DMS153 treated with DMSO at 0.1 percent for 48 hours (cell line): ENCODE data around the gene PSMA7.
"Not testable (repeated sequence)": the region's sequence is repeated elsewhere in the genome, so short reads cannot be mapped to it uniquely, and the experiment has no call there.

Experiments used
- DNase-seq: peaks from one replicate; lab custom pipeline; 2025; ENCODE audit not compliant: unreplicated experiment; lab: John Stamatoyannopoulos, UW

Gene PSMA7

DNA sequence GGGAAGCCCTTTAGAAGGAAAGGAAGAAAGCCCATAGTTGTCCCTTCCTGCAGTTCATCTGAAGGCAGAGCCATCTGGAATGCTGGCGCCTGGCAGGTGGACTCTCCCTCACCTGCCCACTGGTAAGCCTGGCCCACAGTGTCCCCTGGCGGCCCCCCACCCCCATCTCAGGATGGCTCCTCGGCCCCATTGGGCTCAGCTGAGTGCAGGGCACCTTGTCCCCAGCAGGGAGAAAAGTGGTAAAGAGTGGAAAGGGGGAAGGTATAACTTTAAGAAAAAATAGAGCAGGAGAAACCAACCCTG lies 13.0 kb upstream of the PSMA7 start:
- no peak for DNase-seq

DNA sequence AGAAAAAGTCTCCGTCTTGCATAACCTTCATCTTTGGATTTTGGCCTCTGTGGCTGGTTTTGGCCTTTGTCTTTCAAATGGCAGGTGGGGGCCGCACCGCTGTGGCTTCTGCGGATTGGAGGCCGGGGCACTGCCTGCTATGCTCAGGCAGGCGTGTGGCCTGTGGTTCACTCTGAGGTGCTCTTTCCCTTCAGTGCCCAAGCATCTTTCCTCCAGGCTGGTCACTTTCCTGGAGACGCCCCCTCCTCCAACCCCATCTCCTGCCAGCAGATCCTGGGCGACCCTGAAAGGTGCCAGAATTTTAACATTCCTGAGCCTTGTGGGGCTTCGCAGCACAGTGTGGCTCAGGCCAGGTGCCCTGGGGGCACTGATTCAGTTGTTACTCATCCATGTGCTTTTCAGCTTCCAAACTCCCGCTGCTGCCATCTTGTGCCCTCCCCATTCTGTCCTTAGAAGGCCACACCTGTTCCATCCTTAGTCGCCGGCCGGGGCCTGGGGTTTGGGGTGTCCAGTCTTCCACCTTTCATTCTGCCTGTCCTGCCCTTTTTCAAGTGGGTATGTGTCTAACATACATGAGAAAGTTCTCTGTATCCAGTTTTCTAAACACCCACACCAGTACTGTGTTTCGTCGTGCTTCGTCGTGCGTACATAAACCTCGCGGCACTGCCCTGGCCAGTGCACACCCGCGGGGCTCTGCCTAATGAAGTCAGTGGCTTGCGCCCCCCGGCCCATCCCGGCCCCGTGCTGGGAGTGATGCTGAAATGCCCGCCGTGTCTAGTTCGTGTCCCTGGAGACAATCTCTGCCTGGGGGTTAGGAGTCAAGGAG lies 12.4 kb upstream of the PSMA7 start:
- no peak for DNase-seq

DNA sequence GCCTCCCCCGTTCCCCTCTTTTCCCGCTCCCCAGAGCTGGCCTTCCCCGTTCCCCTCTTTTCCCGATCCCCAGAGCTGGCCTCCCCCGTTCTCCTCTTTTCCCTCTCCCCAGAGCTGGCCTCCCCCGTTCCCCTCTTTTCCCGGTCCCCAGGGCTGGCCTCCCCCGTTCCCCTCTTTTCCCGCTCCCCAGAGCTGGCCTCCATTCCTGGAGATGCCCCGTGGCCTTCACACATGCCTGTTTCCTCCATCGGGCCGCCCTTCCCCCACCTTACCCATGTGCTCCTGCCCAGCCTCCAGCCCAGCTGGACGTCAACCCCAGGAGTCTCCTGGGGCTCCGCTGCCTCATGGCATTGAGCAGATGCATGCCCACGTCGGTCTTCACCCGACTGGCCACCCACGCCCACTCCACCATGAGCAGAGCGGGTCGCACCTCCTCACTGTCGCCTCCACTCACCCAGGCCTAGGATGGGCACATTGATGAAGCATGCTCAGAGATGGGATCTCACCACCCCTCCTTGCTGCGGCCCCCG lies 8.7 kb upstream of the PSMA7 start:
- no peak for DNase-seq

DNA sequence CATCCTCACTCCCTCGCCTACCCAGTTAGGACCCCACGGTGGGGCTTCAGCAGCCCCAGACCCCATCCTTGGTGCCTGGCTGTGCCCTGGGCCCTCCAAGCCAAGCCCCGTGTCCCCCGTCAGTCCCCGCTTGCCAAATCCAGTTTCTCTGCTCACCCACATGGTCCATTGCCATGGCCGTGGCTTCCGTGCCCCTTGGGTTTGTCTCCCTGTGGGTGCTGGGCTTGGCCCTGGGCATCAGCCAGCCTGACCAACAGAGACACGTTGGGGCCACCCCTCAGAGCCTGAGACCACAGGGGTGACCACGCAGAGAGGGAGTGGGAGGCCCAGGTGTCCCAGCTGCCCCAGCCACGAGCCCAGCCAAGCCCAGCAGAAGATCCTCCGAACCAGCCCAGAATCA lies 8.0 kb upstream of the PSMA7 start:
- DNase-seq = no peak

DNA sequence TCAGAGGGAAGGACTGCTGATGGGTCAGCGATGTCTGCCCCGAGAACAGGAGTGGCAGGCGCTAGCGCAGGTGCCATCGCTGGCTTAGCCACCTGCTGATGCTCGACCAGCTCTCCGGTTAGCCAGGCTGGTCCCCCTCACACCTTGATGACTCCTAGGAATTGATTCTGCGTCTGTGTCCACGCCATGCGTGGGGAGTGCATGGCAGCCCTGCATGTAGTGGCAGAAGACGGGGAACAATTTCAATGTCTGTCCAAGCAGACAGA lies 7.0 kb upstream of the PSMA7 start:
- DNase-seq = no peak

DNA sequence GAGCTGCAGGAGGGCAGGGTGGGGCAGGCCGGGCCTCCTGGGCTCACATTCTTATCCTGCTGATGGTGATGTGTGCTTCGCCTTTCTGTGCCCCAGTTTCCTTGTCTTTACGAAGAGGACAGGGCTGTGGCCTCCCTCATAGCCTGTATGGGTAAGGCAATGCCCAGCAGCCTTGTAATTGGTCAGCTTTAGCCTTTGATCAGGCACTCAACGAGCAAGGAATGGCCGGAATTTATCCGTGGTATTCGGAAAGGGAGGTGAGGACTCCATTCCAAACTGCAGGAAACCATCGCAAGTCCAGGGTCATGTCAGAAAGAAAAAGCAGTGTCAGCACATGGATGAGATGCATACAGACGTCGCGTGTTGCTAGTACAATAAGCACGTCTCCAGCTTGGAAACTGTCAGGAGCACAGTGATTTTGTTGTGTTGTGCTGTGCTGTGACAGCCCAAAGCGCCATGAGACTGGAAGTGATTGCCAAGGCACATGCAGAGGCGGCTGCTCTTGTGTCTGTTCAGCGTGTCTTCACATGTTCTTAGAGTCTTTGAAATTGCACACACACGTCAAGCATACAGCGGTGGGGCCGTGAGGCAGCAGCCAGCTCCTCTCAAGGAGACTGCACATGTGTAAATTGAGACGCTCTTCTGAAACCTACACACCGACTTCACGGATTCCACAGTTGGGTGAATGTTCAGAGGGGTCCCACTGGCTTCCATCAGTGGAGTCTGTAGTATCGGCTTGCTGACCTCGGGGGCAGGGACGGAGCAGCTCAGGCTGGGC lies 6.5 kb upstream of the PSMA7 start:
- DNase-seq = no peak

DNA sequence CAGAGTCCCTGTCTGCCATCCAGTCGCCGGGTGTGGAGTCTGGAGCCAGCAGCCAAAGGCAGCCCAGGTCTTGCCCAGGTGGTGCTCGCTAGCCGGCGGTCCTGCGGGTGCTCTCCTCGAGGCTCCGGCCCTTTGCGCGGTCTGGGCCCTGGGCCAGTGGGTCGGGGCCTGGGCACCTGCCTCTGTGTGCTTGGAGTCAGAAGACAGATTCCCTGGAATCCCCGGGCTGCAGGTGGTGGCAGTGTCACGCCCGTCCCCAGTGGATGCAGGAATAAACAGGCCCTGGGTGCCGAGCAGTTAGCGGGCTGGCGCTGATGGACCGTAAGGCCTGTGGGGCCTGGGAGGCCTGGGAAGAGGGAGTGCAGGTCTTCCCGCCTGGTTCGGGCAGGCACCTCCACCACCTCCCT lies 5.7 kb upstream of the PSMA7 start:
- no peak for DNase-seq

DNA sequence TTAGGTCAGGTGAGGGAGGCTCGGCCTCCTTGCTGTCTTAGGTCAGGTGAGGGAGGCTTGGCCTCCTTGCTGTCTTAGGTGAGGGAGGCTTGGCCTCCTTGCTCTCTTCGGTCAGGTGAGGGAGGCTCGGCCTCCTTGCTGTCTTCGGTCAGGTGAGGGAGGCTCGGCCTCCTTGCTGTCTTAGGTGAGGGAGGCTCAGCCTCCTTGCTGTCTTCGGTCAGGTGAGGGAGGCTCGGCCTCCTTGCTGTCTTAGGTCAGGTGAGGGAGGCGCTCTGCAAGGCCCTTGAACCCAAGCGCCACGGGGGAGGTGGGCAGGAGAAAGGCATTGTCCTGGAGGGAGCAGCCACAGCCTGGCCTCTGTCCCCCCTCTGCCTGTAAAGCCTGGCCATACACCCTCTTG lies 5.2 kb upstream of the PSMA7 start:
- DNase-seq = not testable (repeated sequence)

DNA sequence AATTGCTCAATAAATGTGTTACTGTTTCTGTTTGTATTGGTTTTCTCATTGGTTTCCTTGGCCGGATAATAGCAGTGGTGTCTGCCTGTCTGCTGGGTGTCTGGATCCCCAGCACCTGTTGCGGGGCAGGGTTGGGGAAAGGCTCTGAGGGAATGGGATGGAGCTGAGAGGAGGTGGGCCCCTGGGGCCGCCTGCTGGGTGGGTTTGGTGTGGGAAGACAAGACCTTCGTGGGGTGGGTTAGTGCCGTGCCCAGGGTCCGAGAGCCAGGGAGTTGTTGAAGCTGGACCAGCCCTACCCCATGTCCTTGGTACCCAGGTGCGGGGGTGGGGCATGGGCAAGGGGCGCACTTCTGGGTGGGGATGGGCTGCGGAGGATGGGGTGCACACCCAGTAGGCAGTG lies 4.3 kb upstream of the PSMA7 start:
- DNase-seq = no peak

DNA sequence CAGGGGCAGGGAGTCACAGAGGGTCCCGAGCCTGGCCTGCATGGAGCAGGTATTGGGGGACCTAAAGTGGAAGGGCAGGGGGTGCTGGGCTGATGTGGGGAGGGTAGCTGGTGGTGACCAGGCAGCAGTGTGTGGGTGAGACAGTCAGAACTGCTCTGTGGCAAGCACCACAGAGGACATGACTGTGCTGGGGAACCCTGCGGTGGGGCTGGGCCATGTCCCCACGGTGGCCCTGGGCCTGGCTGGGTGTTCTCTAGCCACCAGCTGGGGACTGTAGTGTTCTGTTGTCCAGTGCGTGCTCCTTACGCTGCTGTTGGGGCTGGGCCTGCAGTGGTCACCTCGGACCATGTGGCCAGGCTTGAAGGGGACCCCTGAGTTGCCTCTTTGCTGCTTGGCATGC lies 3.9 kb upstream of the PSMA7 start:
- no peak for DNase-seq

DNA sequence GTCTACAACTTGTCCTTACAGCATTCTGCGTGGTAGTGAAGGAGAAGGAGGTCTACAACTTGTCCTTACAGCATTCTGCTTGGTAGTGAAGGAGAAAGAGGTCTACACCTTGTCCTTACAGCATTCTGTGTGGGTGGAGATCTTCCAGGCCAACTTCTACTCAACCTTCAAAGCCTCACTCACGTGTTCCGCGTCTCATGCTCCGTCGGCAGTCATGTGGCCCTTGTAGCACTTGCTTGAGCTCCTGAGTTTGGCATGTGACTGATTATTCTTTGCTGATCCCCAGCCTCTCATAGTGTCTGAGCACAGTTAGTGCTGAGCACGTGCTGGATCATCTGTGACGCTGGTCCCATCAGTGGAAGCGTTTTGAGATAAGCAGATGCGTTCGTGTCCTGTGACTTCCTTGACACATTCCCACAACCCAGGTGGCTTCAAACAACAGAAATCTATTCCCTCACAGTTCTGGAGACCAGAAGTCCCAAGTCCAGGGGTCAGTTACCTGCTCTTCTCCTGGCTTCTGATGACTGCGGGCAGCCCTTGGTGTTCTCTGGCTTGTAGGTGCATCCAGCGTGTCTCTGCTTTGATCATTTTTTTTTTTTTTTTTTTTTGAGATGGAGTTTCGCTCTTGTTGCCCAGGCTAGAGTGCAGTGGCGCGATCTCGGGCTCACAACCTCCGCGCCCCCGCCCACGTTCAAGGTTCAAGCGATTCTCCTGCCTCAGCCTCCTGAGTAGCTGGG lies 3.0 kb upstream of the PSMA7 start:
- no peak for DNase-seq

DNA sequence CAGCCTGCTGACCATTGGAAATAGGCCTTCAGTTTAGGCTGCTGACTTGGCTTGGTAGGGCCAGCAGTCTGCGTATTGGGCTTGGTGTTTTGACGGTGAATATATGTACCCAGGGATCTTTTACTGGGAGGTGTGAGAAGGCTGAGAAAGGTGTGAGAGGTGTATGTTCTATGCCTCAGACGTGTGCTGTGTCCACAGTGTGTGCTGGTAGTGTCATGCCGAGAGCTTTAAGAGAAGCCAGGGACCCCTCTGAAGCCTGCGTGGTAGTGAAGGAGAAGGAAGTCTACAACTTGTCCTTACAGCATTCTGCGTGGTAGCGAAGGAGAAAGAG lies 2.5 kb upstream of the PSMA7 start:
- DNase-seq = no peak

DNA sequence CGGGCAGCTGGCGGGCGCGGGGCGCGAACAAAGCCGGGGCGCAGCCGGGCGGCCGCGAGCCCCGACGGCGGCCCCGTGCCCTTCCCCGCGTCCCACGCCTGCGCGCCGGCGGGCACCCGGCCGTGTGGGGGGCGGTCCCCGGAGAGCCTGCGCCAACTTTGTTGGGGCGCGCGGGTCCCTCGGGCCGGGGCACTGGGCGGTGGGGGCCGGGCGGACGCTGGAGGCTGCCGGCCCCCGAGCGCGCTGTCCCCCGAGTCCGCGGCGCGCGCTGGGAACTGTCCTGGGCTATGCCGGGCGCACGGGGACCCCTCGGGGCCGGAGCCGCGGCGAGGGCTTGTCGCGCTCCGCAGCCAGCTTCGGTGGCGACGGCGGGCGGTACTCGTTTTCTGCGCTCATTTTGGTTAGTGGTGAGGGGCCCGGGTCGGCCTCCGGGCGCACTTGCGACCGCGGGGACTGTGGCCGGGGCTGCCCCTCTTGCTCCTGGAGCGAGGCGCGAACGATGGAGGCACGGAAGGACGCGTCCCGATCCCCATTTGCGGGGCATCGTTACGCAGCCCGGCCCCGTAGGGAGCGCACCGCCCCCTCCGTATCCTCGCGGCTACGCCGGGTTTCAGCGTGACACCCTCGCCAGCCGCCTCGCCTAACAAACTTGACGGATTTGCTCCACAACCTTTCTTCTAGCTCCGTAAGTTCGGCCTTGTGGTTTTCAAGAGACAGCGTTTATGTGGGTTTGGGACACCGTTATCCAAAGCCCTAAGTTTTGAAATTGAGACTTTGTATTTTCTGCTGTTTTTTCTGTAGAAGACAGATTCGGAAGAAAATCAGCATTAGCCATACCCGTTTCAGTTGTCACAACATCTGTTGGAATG lies 997 bp upstream of the PSMA7 start:
- DNase-seq = no peak

DNA sequence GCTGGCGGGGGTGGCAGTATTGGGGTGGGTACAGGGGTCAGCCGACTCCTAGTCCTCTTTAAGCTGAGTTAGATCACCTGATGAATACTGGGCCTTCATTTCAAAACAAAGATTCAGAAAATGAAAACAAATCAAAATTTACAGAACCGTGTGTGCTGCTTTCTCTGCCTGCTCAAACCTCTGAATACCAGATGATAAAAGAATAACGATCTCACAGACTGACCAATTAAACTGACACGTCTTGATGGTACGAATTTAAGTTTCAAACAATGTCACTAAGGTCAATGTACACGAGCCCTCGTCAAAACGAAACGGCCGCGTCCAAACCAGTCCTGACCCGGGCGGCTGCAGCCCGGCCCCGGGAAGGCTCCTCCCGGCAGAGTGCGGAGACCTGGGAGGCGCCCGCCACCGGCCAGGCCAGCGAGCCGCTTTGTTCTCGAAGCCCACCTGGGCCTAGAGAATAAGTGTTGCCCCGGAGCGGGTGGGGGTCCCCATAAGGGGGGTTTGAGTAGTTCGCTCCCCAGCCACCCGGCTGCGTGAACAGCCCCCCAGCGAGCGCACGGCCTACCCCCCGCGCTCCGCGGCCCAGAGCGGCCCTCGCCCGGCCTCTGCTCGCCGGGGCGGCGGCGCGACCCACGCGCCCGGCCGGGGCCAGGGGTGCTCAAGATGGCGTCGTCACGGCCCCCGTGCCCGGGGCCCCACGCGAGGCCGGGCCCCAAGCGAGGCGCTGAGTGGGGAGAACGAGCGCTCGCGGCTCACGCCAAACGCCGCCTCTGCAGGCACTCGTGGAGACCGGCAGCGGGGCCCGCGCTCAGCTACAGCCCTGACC lies 728 bp downstream of the PSMA7 start:
- no peak for DNase-seq

DNA sequence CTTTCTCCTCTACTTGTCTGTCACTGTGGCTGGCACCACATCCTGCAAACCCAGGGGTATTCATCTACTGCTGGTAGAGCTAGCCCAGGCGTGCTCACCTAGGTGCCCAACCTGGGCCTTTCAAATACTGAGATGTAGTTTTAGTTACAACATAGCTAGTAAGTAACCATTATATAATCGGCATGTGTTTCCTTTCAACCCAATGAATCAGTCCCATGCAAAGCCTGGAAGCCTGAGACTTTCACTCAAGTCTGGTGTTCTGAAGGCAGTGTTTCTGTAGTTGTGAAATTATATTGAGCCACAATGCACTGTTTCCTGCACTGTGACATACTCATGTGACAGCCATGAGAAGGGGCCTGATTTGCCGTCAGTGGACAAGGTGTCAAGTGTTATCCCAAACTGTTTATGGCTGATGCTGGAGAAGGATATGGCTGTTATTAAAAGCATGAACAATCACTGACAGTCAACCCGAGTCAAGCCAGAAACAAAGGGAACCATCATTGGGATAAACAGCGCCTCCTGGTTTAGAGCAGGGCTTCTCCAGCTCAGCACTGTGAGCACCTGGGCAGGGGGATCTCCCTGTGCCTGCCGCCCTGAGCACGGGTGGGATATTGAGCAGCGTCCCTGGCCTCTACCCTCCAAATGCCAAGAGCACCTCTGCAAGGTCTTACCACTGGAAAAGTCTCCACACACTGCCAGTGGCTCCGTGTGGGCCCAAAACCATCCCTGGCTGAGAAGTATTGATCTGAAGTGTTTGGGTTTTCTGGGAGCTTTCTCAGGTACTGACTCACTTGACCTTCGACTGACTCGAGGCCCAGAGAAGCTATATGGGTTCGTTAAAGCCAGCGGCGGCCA lies 1.6 kb downstream of the PSMA7 start:
- DNase-seq = no peak

DNA sequence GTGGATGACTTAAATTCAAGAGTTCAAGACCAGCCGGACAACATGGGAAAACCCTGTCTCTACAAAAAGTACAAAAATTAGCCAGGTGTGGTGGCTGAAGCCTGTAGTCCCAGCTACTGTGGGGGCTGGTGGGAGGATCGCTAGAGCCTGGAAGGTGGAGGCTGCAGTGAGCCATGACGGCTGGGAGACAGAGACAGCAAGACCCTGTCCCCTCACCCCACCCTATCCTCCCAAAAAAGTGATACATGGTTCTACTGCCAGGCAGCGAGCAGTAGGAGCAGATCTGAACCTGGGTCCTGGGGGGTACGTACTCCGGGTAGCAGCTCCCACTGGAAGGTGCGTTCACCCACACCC lies 2.2 kb downstream of the PSMA7 start:
- no peak for DNase-seq

DNA sequence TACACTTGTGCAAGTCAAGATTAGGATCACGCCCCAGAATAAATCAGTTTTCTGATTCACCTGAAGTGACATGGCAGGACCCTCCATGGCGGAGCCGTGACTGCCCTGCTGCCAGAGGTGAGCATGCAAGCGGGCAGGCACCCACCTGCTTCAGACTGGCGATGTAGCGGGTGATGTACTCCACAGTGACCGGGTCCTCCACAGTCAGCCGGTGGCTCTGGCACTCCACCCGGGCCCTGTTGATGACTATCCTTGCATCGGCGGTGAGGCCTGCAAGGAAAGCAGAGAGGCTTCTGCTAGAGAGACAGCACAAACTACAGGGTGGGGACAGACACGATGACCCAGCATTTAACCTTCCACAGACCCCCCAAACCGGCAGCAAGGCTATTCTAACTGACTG lies 3.6 kb downstream of the PSMA7 start:
- no peak for DNase-seq

DNA sequence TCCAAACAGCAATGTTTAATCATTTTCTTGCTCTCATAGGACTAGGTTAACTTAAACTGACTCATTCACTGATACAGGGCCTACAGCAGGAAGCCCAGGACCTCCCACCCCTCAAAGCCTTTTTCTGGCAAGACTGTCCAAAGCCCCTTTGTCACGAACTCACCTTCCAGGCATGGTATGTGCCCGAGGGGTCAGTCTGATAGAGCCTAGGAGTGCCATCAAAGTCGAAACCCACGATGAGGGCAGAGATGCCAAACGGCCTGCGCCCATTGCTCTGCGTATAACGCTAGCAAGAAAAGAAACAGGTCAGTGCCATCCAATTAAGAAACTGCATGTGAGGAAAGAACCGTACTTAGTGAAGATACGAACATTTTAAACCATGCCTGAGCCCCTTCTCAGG lies 4.3 kb downstream of the PSMA7 start:
- no peak for DNase-seq

DNA sequence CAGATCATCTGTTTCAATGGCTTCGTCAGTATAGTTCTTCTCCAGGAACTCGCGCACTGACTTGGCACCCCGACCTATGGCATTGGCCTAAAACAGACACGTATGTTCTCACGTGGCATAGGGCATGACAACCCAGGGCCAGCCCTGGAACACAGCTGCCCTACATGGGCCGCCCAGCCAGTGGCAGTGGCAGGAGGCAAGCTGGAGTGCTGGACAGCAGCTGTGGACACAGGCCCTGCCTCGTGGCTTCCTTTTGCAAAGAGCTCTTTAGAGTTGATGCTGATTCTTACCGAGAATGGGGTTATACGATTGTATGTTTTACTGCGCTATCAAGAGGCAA lies 5.0 kb downstream of the PSMA7 start:
- DNase-seq = no peak
